Parathyroid adenoma (tissue), 2 donors: ENCODE measurements around the gene PGRMC2.
"Not testable (repeated sequence)": the region's sequence is repeated elsewhere in the genome, so short reads cannot be mapped to it uniquely, and the experiment has no call there.

Experiments used
- H2AFZ ChIP-seq: fragments of 300-600 bp; sonication (generic); one replicate; pipeline ENCODE4 v1.7.0; 2017; ENCODE audit warnings: antibody characterized with exemption, mild to moderate bottlenecking
- H3K27ac ChIP-seq: fragments of 300-600 bp; sonication (generic); one replicate; pipeline ENCODE4 v1.7.0; 2017
- H3K27me3 ChIP-seq: fragments of 300-600 bp; sonication (generic); one replicate; pipeline ENCODE4 v1.7.0; 2017; ENCODE audit warnings: low read length; ENCODE audit not compliant: control insufficient read depth, insufficient read depth
- H3K36me3 ChIP-seq: fragments of 300-600 bp; sonication (generic); one replicate; pipeline ENCODE4 v1.7.0; 2017; ENCODE audit warnings: low read length; ENCODE audit not compliant: control insufficient read depth, insufficient read depth
- H3K4me1 ChIP-seq: fragments of 300-600 bp; sonication (generic); one replicate; pipeline ENCODE4 v1.7.0; 2017; ENCODE audit warnings: control low read depth
- H3K4me2 ChIP-seq: fragments of 300-600 bp; sonication (generic); one replicate; pipeline ENCODE4 v1.7.0; 2017; ENCODE audit warnings: low read length
- H3K4me3 ChIP-seq: fragments of 300-600 bp; sonication (generic); one replicate; pipeline ENCODE4 v1.7.0; 2017; ENCODE audit warnings: low read depth, low read length
- H3K79me2 ChIP-seq: fragments of 300-600 bp; sonication (generic); one replicate; pipeline ENCODE4 v1.7.0; 2017; ENCODE audit warnings: control low read depth
- H3K9ac ChIP-seq: fragments of 300-600 bp; sonication (generic); one replicate; pipeline ENCODE4 v1.7.0; 2017; ENCODE audit warnings: mild to moderate bottlenecking
- H3K9me3 ChIP-seq: fragments of 300-600 bp; sonication (generic); one replicate; pipeline ENCODE4 v1.7.0; 2017; ENCODE audit warnings: low read length; ENCODE audit not compliant: control insufficient read depth
- TF ChIP-seq, protein P1 (sequence below): fragments of 300-600 bp; sonication (generic); IDR thresholded peaks from one replicate; pipeline ENCODE4 v1.7.0; 2017; ENCODE audit warnings: antibody characterized with exemption, mild to moderate bottlenecking
- donor health status: primary hyperparathyroidism.

The PGRMC2 gene

DNA sequence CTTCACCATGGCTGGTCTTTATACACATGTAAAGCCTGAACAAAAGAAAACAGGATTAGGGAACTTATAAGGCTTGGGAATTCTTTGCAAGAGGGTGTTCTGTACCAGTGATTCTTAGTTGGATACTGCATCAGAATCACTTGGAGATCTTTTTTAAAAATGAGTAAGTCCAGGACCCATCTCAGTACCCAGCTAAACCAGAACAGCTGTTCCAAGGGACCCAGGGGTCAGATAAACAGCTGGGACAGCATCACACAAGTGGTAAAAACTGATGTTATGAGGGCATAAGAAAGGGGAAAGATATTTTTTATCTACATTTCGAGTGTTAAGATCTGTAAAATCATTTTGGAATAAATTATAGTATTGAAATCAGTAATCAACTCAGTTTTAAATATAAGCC lies 16.1 kb downstream of the PGRMC2 start:
- Histone ChIP-seq H3K4me1 (no peaks in the 10 kb centered on the region), H3K79me2 (no peaks in the 10 kb centered on the region), H2AFZ (no peak overlapping the region), H3K4me2 (no peak overlapping the region), H3K4me3 (no peak overlapping the region), H3K9me3 (no peaks in the 10 kb centered on the region), H3K36me3 (no peaks in the 10 kb centered on the region), H3K9ac (no peak overlapping the region), H3K27me3 (no peaks in the 10 kb centered on the region), H3K27ac (no peak overlapping the region)
- TF ChIP-seq, protein P1, sequence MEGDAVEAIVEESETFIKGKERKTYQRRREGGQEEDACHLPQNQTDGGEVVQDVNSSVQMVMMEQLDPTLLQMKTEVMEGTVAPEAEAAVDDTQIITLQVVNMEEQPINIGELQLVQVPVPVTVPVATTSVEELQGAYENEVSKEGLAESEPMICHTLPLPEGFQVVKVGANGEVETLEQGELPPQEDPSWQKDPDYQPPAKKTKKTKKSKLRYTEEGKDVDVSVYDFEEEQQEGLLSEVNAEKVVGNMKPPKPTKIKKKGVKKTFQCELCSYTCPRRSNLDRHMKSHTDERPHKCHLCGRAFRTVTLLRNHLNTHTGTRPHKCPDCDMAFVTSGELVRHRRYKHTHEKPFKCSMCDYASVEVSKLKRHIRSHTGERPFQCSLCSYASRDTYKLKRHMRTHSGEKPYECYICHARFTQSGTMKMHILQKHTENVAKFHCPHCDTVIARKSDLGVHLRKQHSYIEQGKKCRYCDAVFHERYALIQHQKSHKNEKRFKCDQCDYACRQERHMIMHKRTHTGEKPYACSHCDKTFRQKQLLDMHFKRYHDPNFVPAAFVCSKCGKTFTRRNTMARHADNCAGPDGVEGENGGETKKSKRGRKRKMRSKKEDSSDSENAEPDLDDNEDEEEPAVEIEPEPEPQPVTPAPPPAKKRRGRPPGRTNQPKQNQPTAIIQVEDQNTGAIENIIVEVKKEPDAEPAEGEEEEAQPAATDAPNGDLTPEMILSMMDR = no peak

DNA sequence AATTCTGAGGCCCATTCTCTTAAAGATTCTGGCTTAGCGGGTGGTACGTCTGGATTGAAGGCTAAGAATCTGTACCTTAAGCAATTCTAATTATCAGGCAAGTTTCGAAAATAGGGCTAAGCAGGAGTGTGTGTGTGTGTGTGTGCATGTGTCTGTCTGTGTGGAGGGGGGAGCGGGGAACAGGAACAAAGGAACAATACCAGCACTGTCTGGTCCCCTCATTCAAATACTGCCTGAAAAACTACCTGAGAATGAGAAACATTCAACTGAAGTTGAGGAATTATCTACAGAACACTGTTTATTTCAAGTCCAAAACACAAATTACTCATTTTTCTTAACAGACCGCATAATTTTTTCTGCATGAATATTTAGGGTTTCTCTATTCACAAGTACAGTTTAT lies 18.6 kb downstream of the PGRMC2 start:
- Histone ChIP-seq H2AFZ (no peak overlapping the region), H3K4me2 (no peak overlapping the region), H3K79me2 (no peaks in the 10 kb centered on the region), H3K36me3 (no peaks in the 10 kb centered on the region), H3K27me3 (no peaks in the 10 kb centered on the region), H3K4me3 (no peak overlapping the region), H3K9me3 (no peaks in the 10 kb centered on the region), H3K4me1 (no peaks in the 10 kb centered on the region), H3K27ac (no peak overlapping the region), H3K9ac (no peak overlapping the region)
- TF ChIP-seq, protein P1 = no peak

DNA sequence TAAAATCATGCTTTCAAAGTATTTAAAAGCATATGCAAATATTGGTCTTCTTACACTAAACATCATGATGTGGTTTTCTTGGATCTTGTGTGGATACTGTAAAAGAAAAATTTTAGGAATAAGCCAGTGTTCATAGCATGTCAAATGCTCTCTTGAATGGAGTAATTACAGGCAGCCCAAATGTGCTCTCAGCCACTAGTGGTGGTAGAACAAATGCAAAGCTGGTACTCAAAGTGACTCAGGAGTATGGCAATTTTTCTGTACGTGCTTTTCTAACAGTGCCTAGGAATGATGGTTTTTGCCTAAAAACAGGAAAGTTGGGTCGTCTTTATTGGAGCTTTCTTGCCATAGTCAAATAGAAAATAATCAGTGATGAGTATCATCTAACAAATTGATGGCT lies 19.9 kb downstream of the PGRMC2 start:
- Histone ChIP-seq H3K36me3 (no peaks in the 10 kb centered on the region), H3K27ac (no peak overlapping the region), H3K79me2 (no peaks in the 10 kb centered on the region), H3K4me2 (no peak overlapping the region), H2AFZ (no peak overlapping the region), H3K4me3 (no peak overlapping the region), H3K4me1 (no peaks in the 10 kb centered on the region), H3K27me3 (no peaks in the 10 kb centered on the region), H3K9ac (no peak overlapping the region), H3K9me3 (no peaks in the 10 kb centered on the region)
- TF ChIP-seq, protein P1 = no peak

GRCh38 chr4:128267171-128267570 lies 20.4 kb downstream of the PGRMC2 start:
- H3K4me3 ChIP-seq, H3K4me1 ChIP-seq, H3K79me2 ChIP-seq, H3K27ac ChIP-seq, H2AFZ ChIP-seq, H3K9ac ChIP-seq, H3K27me3 ChIP-seq, H3K9me3 ChIP-seq, H3K36me3 ChIP-seq, H3K4me2 ChIP-seq: not testable (repeated sequence)

DNA sequence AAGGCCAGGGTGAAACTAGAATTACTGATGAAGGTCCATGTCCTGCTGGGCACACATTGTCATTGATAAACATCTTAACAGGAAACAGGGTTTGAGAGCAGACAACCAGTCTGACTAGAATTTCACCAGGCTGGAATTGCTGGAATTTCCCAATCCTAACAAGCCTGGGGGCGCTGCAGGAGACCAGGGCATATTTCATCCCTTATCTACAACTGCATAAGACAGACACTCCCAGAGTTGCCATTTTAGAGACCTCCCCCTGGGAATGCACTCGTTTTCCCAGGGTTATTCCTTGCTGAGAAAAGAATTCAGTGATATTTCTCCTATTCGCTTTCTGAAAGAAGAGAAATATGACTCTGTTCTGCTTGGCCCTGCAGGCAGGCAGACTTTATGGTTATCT lies 22.1 kb downstream of the PGRMC2 start:
- H3K79me2 ChIP-seq, H3K4me2 ChIP-seq: not testable (repeated sequence)

GRCh38 chr4:128259889-128260288 lies 27.7 kb downstream of the PGRMC2 start:
- H3K9ac ChIP-seq, H2AFZ ChIP-seq, H3K4me1 ChIP-seq, H3K9me3 ChIP-seq, H3K4me3 ChIP-seq, H3K27ac ChIP-seq, H3K27me3 ChIP-seq, H3K36me3 ChIP-seq, H3K4me2 ChIP-seq, H3K79me2 ChIP-seq: not testable (repeated sequence)

More for the DNA sequence above, 22.1 kb downstream of the PGRMC2 start:
- H3K9ac ChIP-seq, H3K27me3 ChIP-seq, H3K4me1 ChIP-seq, H2AFZ ChIP-seq, H3K9me3 ChIP-seq, H3K4me3 ChIP-seq, H3K27ac ChIP-seq, H3K36me3 ChIP-seq: not testable (repeated sequence)

DNA sequence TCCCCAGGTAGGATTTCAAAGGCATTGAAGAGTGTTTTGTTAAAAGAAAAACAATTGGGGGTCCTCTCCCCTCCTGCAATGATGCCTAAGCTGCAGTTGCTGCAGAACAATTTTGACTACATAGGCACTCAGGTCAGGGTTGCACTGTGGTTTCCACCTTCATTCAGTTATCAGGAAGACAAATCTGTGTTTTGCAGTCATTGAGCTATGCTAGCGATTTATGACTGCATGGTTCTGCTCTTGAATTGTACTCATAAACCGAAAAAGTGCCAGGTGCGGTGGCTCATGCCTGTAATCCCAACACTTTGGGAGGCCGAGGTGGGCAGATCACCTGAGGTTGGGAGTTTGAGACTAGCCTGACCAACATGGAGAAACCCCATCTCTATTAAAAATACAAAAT lies 29.4 kb downstream of the PGRMC2 start:
- H3K27me3 ChIP-seq, H3K4me1 ChIP-seq, H3K36me3 ChIP-seq, H2AFZ ChIP-seq, H3K4me3 ChIP-seq, H3K9me3 ChIP-seq, H3K79me2 ChIP-seq, H3K27ac ChIP-seq, H3K9ac ChIP-seq, H3K4me2 ChIP-seq: not testable (repeated sequence)
